HepG2 (cell line): ENCODE data around the gene CALML5. TPM values are rescaled to one million over a fixed set of nuclear protein-coding genes. Genes with fewer than 3 reads are reported as not detected.

Experiments
- ATAC-seq: fragments of 200-7000 bp; cut with Tn5 transposase; 3 replicates; pipeline ENCODE4 v1.9.1; 2020; ENCODE audit warnings: mild to moderate bottlenecking, moderate library complexity
- BruUV-seq: library from RNA; stranded (reverse); fragments of 400-500 nt; replicated peaks from 2 replicates; lab custom pipeline; 2021; lab: Mats Ljungman, UMichigan
- CTCF ChIA-PET: fragments of 300-600 bp; formaldehyde crosslinking; extraction: SDS; loops from one replicate; lab custom pipeline; 2021; ENCODE audit warnings: low total read pairs, inconsistent platforms, low intra/inter-chr PET ratio; lab: Yijun Ruan, JAX
- POLR2A ChIA-PET: fragments of 350-600 bp; sonication (Branson Sonifier 250); formaldehyde crosslinking; loops from one replicate; lab custom pipeline; 2020; ENCODE audit warnings: antibody characterized with exemption, inconsistent platforms; lab: Yijun Ruan, JAX
- DNase-seq: peaks from one replicate; pipeline ENCODE4 v3.0.0-alpha.2; 2015; ENCODE audit warnings: low spot score
- FAIRE-seq: peaks from 3 replicates; lab custom pipeline; 2011; peaks lifted over from hg19 to GRCh38; lab: Jason Lieb, UNC
- H2AFZ ChIP-seq: one replicate; pipeline ENCODE4 v1.6.1; 2011; ENCODE audit warnings: low read length, inconsistent platforms
- H3K27ac ChIP-seq: fragments of 300-600 bp; 3 replicates; pipeline ENCODE4 v1.8.0; 2011; ENCODE audit warnings: mixed run types, mild to moderate bottlenecking, mixed read lengths, low read length, inconsistent platforms; ENCODE audit not compliant: insufficient read depth; ENCODE audit errors: extremely low read length
- H3K27me3 ChIP-seq, 2 experiments: fragments of 200-600 bp in 1 of 2; 2 replicates in 1 of 2; 3 replicates in 1 of 2; pipeline versions ENCODE4 v1.6.0 to v1.8.0; 2011; ENCODE audit warnings: low read length in 2 of 2, mild to moderate bottlenecking in 2 of 2, moderate library complexity in 2 of 2, inconsistent platforms in 1 of 2; ENCODE audit not compliant: insufficient read depth in 2 of 2, control insufficient read depth in 1 of 2
- H3K36me3 ChIP-seq, 2 experiments: fragments of 200-600 bp in 1 of 2; replicated peaks in 1 of 2; 2 replicates in 1 of 2; 3 replicates in 1 of 2; pipeline versions ENCODE4 v1.5.1 to v1.8.0; 2011; ENCODE audit warnings: low read length in 2 of 2, inconsistent platforms in 1 of 2; ENCODE audit not compliant: insufficient read depth in 2 of 2, control insufficient read depth in 1 of 2
- H3K4me1 ChIP-seq: 2 replicates; pipeline ENCODE4 v1.5.1; 2012; ENCODE audit warnings: low read length, inconsistent platforms; ENCODE audit not compliant: insufficient read depth
- H3K4me2 ChIP-seq: 2 replicates; pipeline ENCODE4 v1.6.0; 2011; ENCODE audit warnings: low read depth, low read length, inconsistent platforms
- H3K4me3 ChIP-seq, 3 experiments: fragments of 200-600 bp in 1 of 3; sonication (generic), shearing (Covaris generic) in 1 of 3; replicated peaks in 1 of 3; 2 replicates each; pipeline ENCODE4 v1.5.1; 2011 to 2016; ENCODE audit warnings: low read length in 3 of 3, inconsistent platforms in 2 of 3, low read depth in 2 of 3, mild to moderate bottlenecking in 2 of 3, control low read depth in 1 of 3, mixed read lengths in 1 of 3; ENCODE audit not compliant: insufficient read depth in 1 of 3
- H3K79me2 ChIP-seq: one replicate; pipeline ENCODE4 v1.6.1; 2011; ENCODE audit warnings: low read length, inconsistent platforms; ENCODE audit not compliant: insufficient read depth
- H3K9ac ChIP-seq: 2 replicates; pipeline ENCODE4 v1.6.0; 2011; ENCODE audit warnings: mild to moderate bottlenecking, low read depth, low read length, inconsistent platforms; ENCODE audit not compliant: insufficient read depth
- H3K9me3 ChIP-seq: 2 replicates; pipeline ENCODE4 v1.5.1; 2012; ENCODE audit warnings: mild to moderate bottlenecking, low read length
- H4K20me1 ChIP-seq: 2 replicates; pipeline ENCODE4 v1.6.0; 2011; ENCODE audit warnings: inconsistent platforms, mild to moderate bottlenecking, low read length, moderate library complexity; ENCODE audit not compliant: insufficient read depth
- ATF7 ChIP-seq, 2 experiments: fragments of 450-650 bp in 1 of 2; sonication (generic) in 1 of 2; formaldehyde crosslinking in 1 of 2; IDR thresholded peaks; 2 replicates each; pipeline versions ENCODE4 v1.4.0 to v1.6.1; 2016 to 2020; ENCODE audit warnings: antibody characterized with exemption in 1 of 2, mild to moderate bottlenecking in 1 of 2, missing genetic modification reagents in 1 of 2
- HNRNPK ChIP-seq: fragments of 200-400 bp; formaldehyde crosslinking; IDR thresholded peaks from 2 replicates; pipeline ENCODE4 v1.6.1; 2018; ENCODE audit warnings: low read length, low read depth, moderate library complexity, mild to moderate bottlenecking; ENCODE audit not compliant: poor library complexity, severe bottlenecking
- KAT2B ChIP-seq: fragments of 150-350 bp; IDR thresholded peaks from 2 replicates; pipeline ENCODE4 v1.6.1; 2014; ENCODE audit warnings: low read depth, low read length, borderline replicate concordance
- NFE2 ChIP-seq: sonication (generic); formaldehyde crosslinking; IDR thresholded peaks from 2 replicates; pipeline ENCODE4 v1.4.0; 2020; ENCODE audit warnings: missing genetic modification reagents
- NFIB ChIP-seq: sonication (generic); formaldehyde crosslinking; IDR thresholded peaks from 2 replicates; pipeline ENCODE4 v1.9.0; 2021; ENCODE audit warnings: missing genetic modification reagents, mild to moderate bottlenecking, borderline replicate concordance
- PBX3 ChIP-seq: sonication (generic); formaldehyde crosslinking; IDR thresholded peaks from 2 replicates; pipeline ENCODE4 v1.8.1; 2023; ENCODE audit warnings: missing genetic modification reagents, inconsistent platforms, borderline replicate concordance
- PRPF4 ChIP-seq: fragments of 200-400 bp; formaldehyde crosslinking; IDR thresholded peaks from 2 replicates; pipeline ENCODE4 v1.6.1; 2016; ENCODE audit warnings: low read length, low read depth; ENCODE audit not compliant: poor library complexity, severe bottlenecking
- SP2 ChIP-seq: sonication (generic); formaldehyde crosslinking; IDR thresholded peaks from 2 replicates; pipeline ENCODE4 v1.5.1; 2020; ENCODE audit warnings: mild to moderate bottlenecking, missing genetic modification reagents
- ZMYM2 ChIP-seq: sonication (generic); formaldehyde crosslinking; IDR thresholded peaks from 2 replicates; pipeline ENCODE4 v1.8.0; 2022; ENCODE audit warnings: mild to moderate bottlenecking, missing genetic modification reagents
- ZNF460 ChIP-seq: sonication (generic); formaldehyde crosslinking; IDR thresholded peaks from 2 replicates; pipeline ENCODE4 v1.5.1; 2020; ENCODE audit warnings: missing genetic modification reagents, mild to moderate bottlenecking, borderline replicate concordance
- ZNF557 ChIP-seq: sonication (generic); formaldehyde crosslinking; IDR thresholded peaks from 2 replicates; pipeline ENCODE4 v1.4.0; 2020; ENCODE audit warnings: missing genetic modification reagents
- ZNF670 ChIP-seq: sonication (generic); formaldehyde crosslinking; IDR thresholded peaks from 2 replicates; pipeline ENCODE4 v1.8.0; 2022; ENCODE audit warnings: mild to moderate bottlenecking, missing genetic modification reagents, borderline replicate concordance
- ZNF777 ChIP-seq: sonication (generic); formaldehyde crosslinking; IDR thresholded peaks from 2 replicates; pipeline ENCODE4 v1.4.0; 2020; ENCODE audit warnings: missing genetic modification reagents
- WGBS: methylation state at CpG from one replicate; pipeline ENCODE4 v1.1.6; 2017; ENCODE audit warnings: low lambda C conversion rate; 5-methylcytosine and 5-hydroxymethylcytosine counted together
- in situ Hi-C: cut with HindIII; loops from 2 replicates; pipeline ENCODE4 v1.10.0; 2017; ENCODE audit warnings: low pct_unique_long_range_greater_than_20kb; ENCODE audit not compliant: extremely low pct_ligation_motif_present
- intact Hi-C: fragments of 100-400 bp; cut with micrococcal nuclease; formaldehyde crosslinking; loops from one replicate; pipeline ENCODE4 v1.10.0; 2022; ENCODE audit not compliant: unreplicated experiment
- polyA plus RNA-seq, 8 experiments: library from polyadenylated mRNA; depleted of rRNA in 3 of 8; stranded (reverse) in 7 of 8; unstranded in 1 of 8; fragments of >200 nt; fragmentation: Illumina TruSeq in 4 of 8; extraction: Trizol in 4 of 8; gene quantifications; 2 replicates each; pipeline versions ENCODE4 v1.2.1 to v1.2.3, GENCODE V29; 2011 to 2016; ENCODE audit warnings: low read depth in 4 of 8, missing spikeins in 1 of 8, mixed read lengths in 1 of 8; ENCODE audit not compliant: insufficient read depth in 1 of 8
- total RNA-seq, 5 experiments: library from RNA; depleted of rRNA; stranded (reverse); fragments of >200 nt; fragmentation: Illumina TruSeq; extraction: Trizol; gene quantifications; 2 replicates each; pipeline ENCODE4 v1.2.3, GENCODE V29; 2016; ENCODE audit warnings: low read depth in 1 of 5

The CALML5 gene
- total and polyA plus RNA-seq, 2 of the 13 experiments (the other 11 are each of a cell fraction or from before 2014, with no cell fraction given), result not detected

GRCh38 chr10:5457741-5458140 is 41.6 kb downstream of the CALML5 start:
- no peak overlapping the region for H3K4me2 ChIP-seq
- H3K4me1 ChIP-seq, result no peaks in the 10 kb centered on the region
- no peak for DNase-seq
- POLR2A ChIA-PET, result no interaction called here
- H2AFZ ChIP-seq, result no peak overlapping the region
- intact Hi-C loops, result no loop called here
- no peaks in the 10 kb centered on the region for H3K9me3 ChIP-seq
- no peak for TF ChIP-seq PRPF4
- TF ChIP-seq ZNF777 (CRISPR knock-in tag), result no peak
- TF ChIP-seq ZNF670, result no peak
- TF ChIP-seq ZNF557 (CRISPR knock-in tag), result no peak
- TF ChIP-seq ATF7 (IDR thresholded peaks at IDR 0.05), result no peak
- no peak for TF ChIP-seq ATF7 (CRISPR knock-in tag; IDR thresholded peaks at IDR 0.05)
- TF ChIP-seq PBX3, result no peak
- TF ChIP-seq ZMYM2 (CRISPR knock-in tag), result no peak
- TF ChIP-seq KAT2B, result no peak
- no peak for TF ChIP-seq NFIB (CRISPR knock-in tag)
- no peak for TF ChIP-seq HNRNPK
- no peak for TF ChIP-seq ZNF460 (CRISPR knock-in tag)
- TF ChIP-seq NFE2 (CRISPR knock-in tag), result no peak
- TF ChIP-seq SP2 (CRISPR knock-in tag), result no peak
- no peaks in the 10 kb centered on the region for H4K20me1 ChIP-seq
- FAIRE-seq, result no peak
- no peak overlapping the region for H3K4me3 ChIP-seq
- H3K9ac ChIP-seq, result no peak overlapping the region
- no peak for ATAC-seq
- CTCF ChIA-PET, result no interaction called here
- in situ Hi-C loops, result no loop called here
- no peaks in the 10 kb centered on the region for H3K79me2 ChIP-seq
- no peak overlapping the region for H3K27ac ChIP-seq
- H3K36me3 ChIP-seq, result peaks cover 19 to 68% of the 10 kb centered on the region in 2 experiments
- BruUV-seq, result no TSS peak
- 98% methylated on average over 3 of the region's 3 CpGs for WGBS
- H3K27me3 ChIP-seq, result no peaks in the 10 kb centered on the region
